ENCODE results near the gene UQCRH.
"Not testable (repeated sequence)": the region's sequence is repeated elsewhere in the genome, so short reads cannot be mapped to it uniquely, and the experiment has no call there.

UQCRH gene

GRCh38 chr1:46342084-46342656, 38.7 kb downstream of the UQCRH start:
- H3K27ac ChIP-seq: no peak overlapping the region
- TF ChIP-seq ZFX (IDR thresholded peaks at IDR 0.05; ENCODE audit: borderline replicate concordance) (no peak), CTCF (IDR thresholded peaks at IDR 0.05) (no peak)

- no peak overlapping the region for H3K27ac ChIP-seq
Measured at GRCh38 chr1:46342677-46343350, 39.3 kb downstream of the UQCRH start.

GRCh38 chr1:46343351-46343695, 39.8 kb downstream of the UQCRH start:
- no peak for TF ChIP-seq CTCF (IDR thresholded peaks at IDR 0.05)
- no peak for TF ChIP-seq ZFX (IDR thresholded peaks at IDR 0.05; ENCODE audit: borderline replicate concordance)
- no peak overlapping the region for H3K27ac ChIP-seq

More at GRCh38 chr1:46342677-46343350, 39.3 kb downstream of the UQCRH start:
- TF ChIP-seq CTCF (IDR thresholded peaks at IDR 0.05): no peak
- no peak for TF ChIP-seq ZFX (IDR thresholded peaks at IDR 0.05; ENCODE audit: borderline replicate concordance)

GRCh38 chr1:46343705-46344104, 40.2 kb downstream of the UQCRH start:
- no peak for TF ChIP-seq CTCF (IDR thresholded peaks at IDR 0.05)
- TF ChIP-seq ZFX (IDR thresholded peaks at IDR 0.05; ENCODE audit: borderline replicate concordance): no peak
- H3K27ac ChIP-seq: no peak overlapping the region

GRCh38 chr1:46344481-46344880, 41.0 kb downstream of the UQCRH start:
- TF ChIP-seq CTCF (IDR thresholded peaks at IDR 0.05): no peak
- TF ChIP-seq ZFX (IDR thresholded peaks at IDR 0.05; ENCODE audit: borderline replicate concordance): no peak
- no peak overlapping the region for H3K27ac ChIP-seq

- TF ChIP-seq ZFX (IDR thresholded peaks at IDR 0.05; ENCODE audit: borderline replicate concordance) (no peak), CTCF (IDR thresholded peaks at IDR 0.05) (no peak)
- H3K27ac ChIP-seq: no peak overlapping the region
Measured at GRCh38 chr1:46345281-46345680, 41.8 kb downstream of the UQCRH start.

GRCh38 chr1:46352363-46352762, 48.9 kb downstream of the UQCRH start:
- H3K27ac ChIP-seq: no peak overlapping the region
- no peak for TF ChIP-seq ZFX (IDR thresholded peaks at IDR 0.05; ENCODE audit: borderline replicate concordance)
- no peak for TF ChIP-seq CTCF (IDR thresholded peaks at IDR 0.05)

- not testable (repeated sequence) for H3K27ac ChIP-seq
Measured at GRCh38 chr1:46355920-46356319, 52.4 kb downstream of the UQCRH start.

All from 22Rv1 (cell line).